Astrocyte (in vitro differentiated cells and primary cell): ENCODE data around the gene A3GALT2. TPM values are rescaled to one million over a fixed set of nuclear protein-coding genes. Genes with fewer than 3 reads are reported as not detected.
A peak's percentile ranks its signal among the peaks of the same experiment; 100 is the strongest.

Experiments used
- DNase-seq: peaks from one replicate; pipeline ENCODE4 v3.0.0-alpha.2; 2010; ENCODE audit warnings: low read depth
- FAIRE-seq: peaks from 2 replicates; lab custom pipeline; 2011; peaks lifted over from hg19 to GRCh38; lab: Jason Lieb, UNC
- H2AFZ ChIP-seq: 2 replicates; pipeline ENCODE4 v1.6.0; 2012; ENCODE audit warnings: low read depth, low read length, inconsistent platforms
- H3K27ac ChIP-seq: 2 replicates; pipeline ENCODE4 v1.5.1; 2011; ENCODE audit warnings: low read depth, low read length, inconsistent platforms
- H3K27me3 ChIP-seq: 2 replicates; pipeline ENCODE4 v1.6.0; 2011; ENCODE audit warnings: low read length, inconsistent platforms; ENCODE audit not compliant: insufficient read depth
- H3K36me3 ChIP-seq: 2 replicates; pipeline ENCODE4 v1.5.1; 2011; ENCODE audit warnings: low read length, inconsistent platforms; ENCODE audit not compliant: insufficient read depth
- H3K4me1 ChIP-seq: 2 replicates; pipeline ENCODE4 v1.5.1; 2011; ENCODE audit warnings: low read length, inconsistent platforms; ENCODE audit not compliant: insufficient read depth
- H3K4me2 ChIP-seq: 2 replicates; pipeline ENCODE4 v1.6.0; 2012; ENCODE audit warnings: low read length, inconsistent platforms
- H3K4me3 ChIP-seq: 2 replicates; pipeline ENCODE4 v1.5.1; 2011; ENCODE audit warnings: low read depth, mild to moderate bottlenecking, low read length, inconsistent platforms; ENCODE audit not compliant: insufficient read depth
- H3K79me2 ChIP-seq: 2 replicates; pipeline ENCODE4 v1.6.0; 2012; ENCODE audit warnings: mild to moderate bottlenecking, low read length, inconsistent platforms; ENCODE audit not compliant: insufficient read depth
- H3K9ac ChIP-seq: 2 replicates; pipeline ENCODE4 v1.6.0; 2012; ENCODE audit warnings: mild to moderate bottlenecking, low read length, inconsistent platforms
- H3K9me3 ChIP-seq: 2 replicates; pipeline ENCODE4 v1.5.1; 2012; ENCODE audit warnings: low read depth, mild to moderate bottlenecking, low read length, inconsistent platforms; ENCODE audit not compliant: insufficient read depth
- H4K20me1 ChIP-seq: 2 replicates; pipeline ENCODE4 v1.6.0; 2012; ENCODE audit warnings: low read length, inconsistent platforms; ENCODE audit not compliant: insufficient read depth
- H3K27ac Mint-ChIP-seq: one replicate; pipeline ENCODE4 v1.8.0; 2021; ENCODE audit warnings: mild to moderate bottlenecking, mixed read lengths; ENCODE audit not compliant: unreplicated experiment
- H3K27me3 Mint-ChIP-seq: one replicate; pipeline ENCODE4 v1.8.0; 2021; ENCODE audit warnings: low read depth, mixed read lengths; ENCODE audit not compliant: unreplicated experiment
- H3K36me3 Mint-ChIP-seq: one replicate; pipeline ENCODE4 v1.8.0; 2021; ENCODE audit warnings: low read depth, mixed read lengths; ENCODE audit not compliant: unreplicated experiment
- H3K4me1 Mint-ChIP-seq: one replicate; pipeline ENCODE4 v1.8.0; 2021; ENCODE audit warnings: low read depth, mixed read lengths; ENCODE audit not compliant: unreplicated experiment
- H3K4me3 Mint-ChIP-seq: one replicate; pipeline ENCODE4 v1.8.0; 2021; ENCODE audit warnings: mild to moderate bottlenecking, moderate library complexity, mixed read lengths; ENCODE audit not compliant: unreplicated experiment
- H3K9me3 Mint-ChIP-seq: one replicate; pipeline ENCODE4 v1.8.0; 2021; ENCODE audit warnings: mild to moderate bottlenecking, mixed read lengths; ENCODE audit not compliant: unreplicated experiment
- EZH2 ChIP-seq: IDR thresholded peaks from 2 replicates; pipeline ENCODE4 v1.6.1; 2012; ENCODE audit warnings: mild to moderate bottlenecking, low read length, inconsistent platforms; ENCODE audit not compliant: insufficient read depth
- total RNA-seq: library from RNA; stranded (reverse); gene quantifications from 2 replicates; pipeline ENCODE4 v1.2.1, GENCODE V29; 2021
- TF ChIP-seq, protein P1 (sequence below): IDR thresholded peaks from 2 replicates; pipeline ENCODE4 v1.5.1; 2011; ENCODE audit warnings: low read depth, mild to moderate bottlenecking, inconsistent platforms, low read length, moderate library complexity; ENCODE audit not compliant: insufficient read depth

The A3GALT2 gene
- total RNA-seq, 1 donor from 2014 or later = not detected

DNA sequence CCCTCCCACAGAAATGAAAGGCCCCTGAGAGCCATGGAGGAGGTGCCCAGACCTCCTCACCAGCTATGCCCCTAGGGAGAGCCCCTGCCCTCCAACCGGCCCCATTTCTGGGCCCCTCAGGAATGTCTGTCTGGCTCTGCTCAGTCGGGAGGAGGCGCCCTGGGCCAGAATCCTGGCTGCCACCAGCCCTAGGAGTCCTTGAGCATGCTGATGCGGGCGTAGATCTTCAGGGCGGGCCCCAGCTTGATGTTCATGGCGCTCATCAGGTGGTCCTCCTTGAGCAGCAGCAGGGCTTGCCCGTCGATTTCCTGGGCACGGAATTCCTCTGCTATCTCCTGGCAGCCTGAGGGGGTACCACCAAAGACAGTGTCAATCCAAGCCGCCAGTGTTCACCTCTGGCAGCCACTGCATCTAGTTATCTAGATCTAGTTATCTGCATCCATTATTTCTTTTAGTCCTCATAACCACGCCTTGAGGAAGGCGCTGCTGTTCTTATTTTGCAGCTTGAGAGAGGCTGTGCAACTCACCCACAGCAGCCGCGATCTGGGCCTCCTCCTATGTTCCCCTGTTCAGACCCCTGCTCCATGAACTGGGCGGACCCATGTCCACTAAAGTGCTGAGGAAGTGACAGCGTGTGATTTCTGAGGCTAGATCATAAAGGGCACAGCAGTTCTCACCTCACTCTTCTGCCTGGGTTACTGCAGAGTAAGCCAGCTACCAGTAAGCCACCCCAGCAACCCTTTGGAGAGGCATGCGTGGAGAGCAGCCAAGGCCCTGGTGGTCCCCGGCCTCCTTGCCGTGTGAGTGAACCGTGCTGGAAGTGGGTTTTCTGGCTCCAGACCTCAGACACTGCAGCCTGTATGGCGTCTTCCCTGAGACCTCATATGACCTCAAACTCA is 4.0 kb upstream of the A3GALT2 start:
- FAIRE-seq = no peak
- Mint-ChIP-seq H3K27ac (peak overlapping the region; percentile 59), H3K4me3 (no peak overlapping the region), H3K9me3 (no peaks in the 10 kb centered on the region), H3K36me3 (peaks cover 35% of the 10 kb centered on the region), H3K27me3 (no peaks in the 10 kb centered on the region), H3K4me1 (peaks cover 29% of the 10 kb centered on the region)
- DNase-seq = no peak
- H3K27me3 ChIP-seq = no peaks in the 10 kb centered on the region
- H3K9ac ChIP-seq = no peak overlapping the region
- H3K4me2 ChIP-seq = no peak overlapping the region
- H3K4me1 ChIP-seq = peaks cover 12% of the 10 kb centered on the region
- peaks cover 70% of the 10 kb centered on the region for H3K36me3 ChIP-seq
- no peak overlapping the region for H3K27ac ChIP-seq
- no peaks in the 10 kb centered on the region for H3K9me3 ChIP-seq
- no peak overlapping the region for H2AFZ ChIP-seq
- H3K4me3 ChIP-seq = no peak overlapping the region
- peaks cover 26% of the 10 kb centered on the region for H3K79me2 ChIP-seq
- TF ChIP-seq EZH2 = no peak
- TF ChIP-seq, protein P1, sequence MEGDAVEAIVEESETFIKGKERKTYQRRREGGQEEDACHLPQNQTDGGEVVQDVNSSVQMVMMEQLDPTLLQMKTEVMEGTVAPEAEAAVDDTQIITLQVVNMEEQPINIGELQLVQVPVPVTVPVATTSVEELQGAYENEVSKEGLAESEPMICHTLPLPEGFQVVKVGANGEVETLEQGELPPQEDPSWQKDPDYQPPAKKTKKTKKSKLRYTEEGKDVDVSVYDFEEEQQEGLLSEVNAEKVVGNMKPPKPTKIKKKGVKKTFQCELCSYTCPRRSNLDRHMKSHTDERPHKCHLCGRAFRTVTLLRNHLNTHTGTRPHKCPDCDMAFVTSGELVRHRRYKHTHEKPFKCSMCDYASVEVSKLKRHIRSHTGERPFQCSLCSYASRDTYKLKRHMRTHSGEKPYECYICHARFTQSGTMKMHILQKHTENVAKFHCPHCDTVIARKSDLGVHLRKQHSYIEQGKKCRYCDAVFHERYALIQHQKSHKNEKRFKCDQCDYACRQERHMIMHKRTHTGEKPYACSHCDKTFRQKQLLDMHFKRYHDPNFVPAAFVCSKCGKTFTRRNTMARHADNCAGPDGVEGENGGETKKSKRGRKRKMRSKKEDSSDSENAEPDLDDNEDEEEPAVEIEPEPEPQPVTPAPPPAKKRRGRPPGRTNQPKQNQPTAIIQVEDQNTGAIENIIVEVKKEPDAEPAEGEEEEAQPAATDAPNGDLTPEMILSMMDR = no peak
- H4K20me1 ChIP-seq = peaks cover 91% of the 10 kb centered on the region

DNA sequence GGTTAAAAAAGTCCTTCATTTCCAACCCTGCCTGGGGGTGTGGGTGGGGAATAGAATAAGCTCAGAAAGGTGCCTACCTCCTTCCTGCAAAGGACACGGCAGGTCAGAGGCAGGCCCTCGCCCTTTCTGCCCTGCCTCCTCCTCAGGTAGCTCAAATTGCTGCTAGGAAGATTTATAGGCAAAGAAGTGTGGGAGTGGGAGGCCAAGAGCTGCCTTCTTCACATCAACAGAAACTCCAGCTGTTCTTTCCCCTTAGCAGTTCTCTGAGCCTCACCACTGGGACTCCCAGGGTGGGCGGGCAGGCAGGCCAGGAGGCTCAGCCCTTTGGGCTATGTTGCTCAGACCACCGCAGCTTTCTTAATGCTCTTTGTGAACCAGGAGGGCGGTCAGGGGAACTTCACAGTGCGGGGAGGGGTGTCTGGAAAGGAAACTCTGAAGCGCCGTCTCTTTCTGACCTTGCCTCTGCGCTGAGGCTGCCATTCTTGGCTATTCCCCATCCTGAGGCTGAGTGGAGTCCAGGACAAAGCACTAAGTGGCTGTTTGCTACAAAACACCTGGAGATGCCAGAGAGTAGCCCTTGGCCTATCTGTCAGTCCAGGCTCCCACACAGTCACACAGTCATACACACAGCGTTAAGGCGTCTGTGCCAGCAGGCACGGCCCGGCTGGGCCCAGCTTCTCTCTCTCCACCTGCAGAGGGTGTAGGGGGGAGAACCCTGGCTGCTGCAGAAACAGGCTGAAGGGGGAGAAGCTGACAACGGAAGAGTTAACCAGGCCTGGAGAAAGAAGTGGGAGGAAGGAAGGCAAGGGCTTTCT is 3.0 kb upstream of the A3GALT2 start:
- Mint-ChIP-seq H3K4me1 (peaks cover 22% of the 10 kb centered on the region), H3K4me3 (no peak overlapping the region), H3K27ac (no peak overlapping the region), H3K27me3 (no peaks in the 10 kb centered on the region), H3K36me3 (peaks cover 30% of the 10 kb centered on the region), H3K9me3 (no peaks in the 10 kb centered on the region)
- H3K9me3 ChIP-seq = no peaks in the 10 kb centered on the region
- TF ChIP-seq, protein P1 = no peak
- no peak for TF ChIP-seq EZH2
- DNase-seq (no peak), FAIRE-seq (no peak)
- no peak overlapping the region for H2AFZ ChIP-seq
- H3K79me2 ChIP-seq = peaks cover 17% of the 10 kb centered on the region
- peaks cover 9% of the 10 kb centered on the region for H3K4me1 ChIP-seq
- no peak overlapping the region for H3K4me2 ChIP-seq
- H3K9ac ChIP-seq = no peak overlapping the region
- H4K20me1 ChIP-seq = peaks cover 81% of the 10 kb centered on the region
- no peak overlapping the region for H3K4me3 ChIP-seq
- H3K27me3 ChIP-seq = no peaks in the 10 kb centered on the region
- H3K36me3 ChIP-seq = peaks cover 59% of the 10 kb centered on the region
- H3K27ac ChIP-seq = no peak overlapping the region
